Rectal smooth muscle tissue (tissue), 1 donor: Measurements from ENCODE around the gene NIBAN1.

ENCODE experiments used
- H3K27ac ChIP-seq: one replicate; pipeline ENCODE4 v1.7.0; 2013; ENCODE audit warnings: low read depth, low read length, inconsistent platforms
- H3K27me3 ChIP-seq: one replicate; pipeline ENCODE4 v1.7.0; 2013; ENCODE audit warnings: low read length; ENCODE audit not compliant: control insufficient read depth, insufficient read depth
- H3K36me3 ChIP-seq: one replicate; pipeline ENCODE4 v1.7.0; 2013; ENCODE audit warnings: low read length; ENCODE audit not compliant: control insufficient read depth, insufficient read depth
- H3K4me1 ChIP-seq: one replicate; pipeline ENCODE4 v1.7.0; 2013; ENCODE audit warnings: low read length; ENCODE audit not compliant: control insufficient read depth, insufficient read depth
- H3K4me3 ChIP-seq: one replicate; pipeline ENCODE4 v1.7.0; 2013; ENCODE audit warnings: low read length
- H3K9ac ChIP-seq: one replicate; pipeline ENCODE4 v1.7.0; 2013; ENCODE audit warnings: low read length

NIBAN1 gene

DNA sequence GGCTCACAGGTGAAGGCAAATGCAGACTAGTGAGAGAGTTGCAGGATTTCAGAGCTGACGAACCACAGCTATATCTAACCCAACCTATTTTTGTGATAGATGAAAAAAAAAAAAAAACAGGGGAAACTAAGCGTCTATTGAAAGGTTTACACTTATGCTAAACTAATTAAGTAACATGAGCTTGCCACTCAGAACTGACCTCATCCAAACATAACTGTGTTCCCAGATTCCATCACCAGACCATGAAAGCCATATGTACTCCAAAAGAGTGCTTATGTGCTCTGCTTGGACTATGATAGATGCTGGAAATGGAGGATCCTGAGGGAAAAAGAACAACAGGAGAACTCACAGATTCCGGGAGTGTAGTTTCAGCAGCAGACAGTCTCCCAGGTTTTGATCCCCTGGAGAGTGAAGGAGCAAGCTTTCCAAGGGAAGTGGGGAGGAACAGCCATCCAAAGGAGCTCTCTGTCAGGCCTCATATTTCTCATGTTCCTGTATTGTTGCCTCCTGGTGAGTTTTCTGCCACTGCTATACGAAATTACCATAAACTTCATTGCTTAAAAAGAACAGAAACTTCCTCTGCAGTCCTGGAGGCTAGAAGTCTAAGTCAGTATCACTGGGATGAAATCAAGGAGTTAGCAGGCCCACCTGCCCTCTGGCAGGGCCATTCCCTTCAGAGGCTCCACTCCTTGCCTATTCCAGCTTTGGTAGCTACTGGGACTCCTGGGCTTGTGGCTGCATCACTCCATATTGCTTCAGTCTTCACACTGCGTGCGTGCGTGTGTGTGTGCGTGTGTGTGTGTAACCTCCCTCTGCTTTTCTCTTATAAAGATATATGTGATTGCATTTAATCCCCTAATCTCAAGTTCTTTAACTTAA lies 38.1 kb downstream of the NIBAN1 start:
- Histone ChIP-seq H3K4me1 (no peaks in the 10 kb centered on the region), H3K4me3 (no peak overlapping the region), H3K27me3 (no peaks in the 10 kb centered on the region), H3K9ac (no peak overlapping the region), H3K27ac (no peak overlapping the region), H3K36me3 (no peaks in the 10 kb centered on the region)

DNA sequence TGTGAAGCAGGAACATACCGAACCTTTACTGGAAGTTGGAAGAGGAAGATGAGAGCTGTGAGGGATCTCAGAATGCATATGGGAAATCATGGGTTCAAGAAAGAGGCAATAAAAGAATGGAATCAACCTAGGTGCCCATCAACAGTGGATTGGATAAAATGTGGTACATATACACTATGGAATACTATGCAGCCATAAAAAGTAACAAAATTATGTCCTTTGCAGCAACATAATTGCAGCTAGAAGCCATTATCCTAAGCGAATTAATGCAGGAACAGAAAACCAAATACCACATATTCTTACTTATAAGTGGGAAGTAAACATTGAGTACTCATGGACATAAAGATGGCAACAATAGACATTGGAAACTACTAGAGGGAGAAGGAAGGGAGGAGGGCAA lies 40.4 kb downstream of the NIBAN1 start:
- no peak overlapping the region for H3K4me3 ChIP-seq
- no peaks in the 10 kb centered on the region for H3K4me1 ChIP-seq

DNA sequence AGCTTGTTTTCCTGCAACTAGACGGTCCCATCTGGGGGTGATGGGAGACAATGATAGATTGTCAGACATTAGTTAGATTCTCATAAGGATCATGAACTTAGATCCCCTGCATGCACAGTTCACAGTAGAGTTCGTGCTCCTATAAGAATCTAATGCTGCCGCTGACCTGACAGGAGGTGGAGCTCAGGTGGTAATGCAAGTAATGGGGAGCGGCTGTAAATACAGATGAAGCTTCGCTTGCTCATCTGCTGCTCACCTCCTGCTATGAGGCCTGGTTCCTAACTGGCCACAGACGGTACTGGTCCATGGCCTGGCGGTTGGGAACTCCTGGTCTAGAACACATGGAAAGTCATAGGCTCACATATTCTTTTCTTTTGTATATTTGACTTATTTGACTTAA lies 42.0 kb downstream of the NIBAN1 start:
- no peaks in the 10 kb centered on the region for H3K4me1 ChIP-seq
- H3K36me3 ChIP-seq, result no peaks in the 10 kb centered on the region
- H3K27me3 ChIP-seq, result no peaks in the 10 kb centered on the region
- H3K4me3 ChIP-seq, result no peak overlapping the region
- H3K27ac ChIP-seq, result no peak overlapping the region
- no peak overlapping the region for H3K9ac ChIP-seq

More for the DNA sequence above, 40.4 kb downstream of the NIBAN1 start:
- H3K36me3 ChIP-seq, result no peaks in the 10 kb centered on the region
- H3K27ac ChIP-seq, result no peak overlapping the region
- no peak overlapping the region for H3K9ac ChIP-seq
- H3K27me3 ChIP-seq, result no peaks in the 10 kb centered on the region

DNA sequence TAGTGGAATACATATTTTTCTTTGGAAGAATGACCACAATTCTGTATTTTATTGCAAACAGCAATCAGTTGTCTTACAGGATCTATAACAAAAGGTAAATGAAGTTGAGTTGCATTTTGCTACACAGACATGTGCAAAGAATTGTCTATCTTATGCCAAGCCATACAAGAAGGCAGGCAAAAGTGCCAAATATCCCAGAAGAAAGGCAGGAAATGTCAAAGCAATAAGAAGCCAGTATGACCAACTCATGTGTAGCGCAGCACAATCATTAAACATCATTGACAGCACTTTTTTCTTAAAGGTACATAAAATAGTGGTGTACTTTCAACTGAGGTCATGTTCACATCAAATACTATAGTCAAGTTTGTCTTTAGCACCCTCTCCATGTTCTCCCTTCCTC lies 42.7 kb downstream of the NIBAN1 start:
- Histone ChIP-seq H3K27me3 (no peaks in the 10 kb centered on the region), H3K9ac (no peak overlapping the region), H3K4me1 (no peaks in the 10 kb centered on the region), H3K36me3 (no peaks in the 10 kb centered on the region), H3K27ac (no peak overlapping the region), H3K4me3 (no peak overlapping the region)

DNA sequence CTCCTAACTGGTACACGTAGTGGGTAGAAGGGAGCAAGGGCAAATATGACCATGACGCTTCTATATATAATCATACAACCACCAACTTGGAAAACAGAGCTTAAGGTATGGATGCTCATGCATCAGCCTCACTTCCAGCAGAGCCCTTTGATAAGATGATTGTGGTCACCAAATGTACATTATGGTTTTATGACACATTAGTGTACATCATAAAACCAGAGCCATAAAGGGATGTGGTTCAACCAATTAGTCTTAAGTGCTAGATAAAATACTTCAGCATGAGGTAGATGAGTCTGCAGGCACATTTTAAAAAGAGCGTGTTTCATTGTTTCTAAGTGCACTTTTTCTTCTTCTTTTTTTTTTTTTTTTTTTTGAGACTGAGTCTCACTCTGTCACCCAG lies 43.7 kb downstream of the NIBAN1 start:
- Histone ChIP-seq H3K4me3 (no peak overlapping the region), H3K27me3 (no peaks in the 10 kb centered on the region), H3K4me1 (no peaks in the 10 kb centered on the region), H3K9ac (no peak overlapping the region), H3K27ac (no peak overlapping the region), H3K36me3 (no peaks in the 10 kb centered on the region)

DNA sequence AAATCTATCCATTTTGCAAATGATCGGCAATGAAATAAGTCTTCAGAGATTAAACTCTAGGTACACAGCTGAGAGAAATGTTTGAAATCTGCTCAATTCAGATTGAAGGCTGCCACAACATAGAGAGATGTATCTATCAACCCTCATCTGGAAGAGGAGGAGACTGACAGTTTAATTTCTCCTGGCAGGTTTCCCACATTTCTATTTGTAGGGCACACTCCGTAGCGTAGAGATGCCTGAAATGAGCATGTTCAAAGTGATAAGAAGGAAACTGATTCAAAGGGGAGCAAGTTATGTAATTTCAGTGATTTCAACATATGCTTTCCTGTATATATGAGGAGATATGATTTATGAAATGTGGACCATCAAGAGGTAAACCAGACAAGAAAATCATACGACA lies 44.1 kb downstream of the NIBAN1 start:
- H3K36me3 ChIP-seq, result no peaks in the 10 kb centered on the region
- H3K27ac ChIP-seq, result no peak overlapping the region
- no peak overlapping the region for H3K9ac ChIP-seq
- no peaks in the 10 kb centered on the region for H3K4me1 ChIP-seq
- no peak overlapping the region for H3K4me3 ChIP-seq
- no peaks in the 10 kb centered on the region for H3K27me3 ChIP-seq

DNA sequence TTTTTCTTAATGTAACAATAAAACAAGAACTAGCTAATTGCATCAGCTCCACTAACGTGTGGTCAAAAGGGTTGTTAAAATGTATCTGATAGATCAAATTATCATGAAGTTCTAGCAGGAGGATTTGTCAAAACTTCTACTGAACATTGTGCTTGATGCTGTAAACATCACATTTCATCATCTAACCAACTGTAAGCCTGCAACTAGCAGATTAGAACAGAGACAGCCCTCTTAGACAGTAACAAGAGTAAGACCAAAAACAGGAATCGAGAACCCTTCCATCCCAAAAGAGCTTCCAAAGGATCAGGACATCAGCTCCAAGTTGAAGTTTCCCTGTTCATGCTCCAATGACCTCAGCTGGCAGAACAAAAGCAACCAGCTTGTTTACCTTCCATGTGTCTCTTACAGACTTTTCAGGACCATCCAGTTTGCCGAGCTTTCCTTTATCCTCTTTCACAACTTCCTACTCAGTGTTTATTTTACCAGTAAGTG lies 44.6 kb downstream of the NIBAN1 start:
- H3K4me1 ChIP-seq, result no peaks in the 10 kb centered on the region
- H3K27me3 ChIP-seq, result no peaks in the 10 kb centered on the region
- no peak overlapping the region for H3K4me3 ChIP-seq
- no peaks in the 10 kb centered on the region for H3K36me3 ChIP-seq
- no peak overlapping the region for H3K27ac ChIP-seq
- no peak overlapping the region for H3K9ac ChIP-seq

DNA sequence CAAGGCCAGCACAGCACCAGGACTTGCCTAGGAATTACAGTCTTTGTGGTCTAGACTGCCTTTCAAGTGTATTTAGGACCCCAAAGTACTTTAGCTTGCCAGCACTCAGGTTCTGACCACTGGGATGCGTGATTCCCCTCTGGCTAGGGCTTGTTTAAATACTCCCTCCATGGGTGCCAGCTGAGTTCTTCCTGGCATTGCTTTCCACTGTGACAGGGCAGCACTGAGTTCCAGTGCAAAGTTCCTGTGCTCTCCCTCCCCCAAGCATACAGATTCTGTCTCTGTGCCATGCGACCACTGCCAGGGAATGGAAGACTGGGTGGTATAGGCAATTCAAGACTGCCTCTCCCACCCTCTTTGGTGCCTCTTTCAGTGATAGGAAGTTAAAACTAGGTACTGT lies 45.9 kb downstream of the NIBAN1 start:
- no peak overlapping the region for H3K4me3 ChIP-seq
- no peaks in the 10 kb centered on the region for H3K27me3 ChIP-seq
- H3K4me1 ChIP-seq, result no peaks in the 10 kb centered on the region
- H3K27ac ChIP-seq, result no peak overlapping the region
- no peak overlapping the region for H3K9ac ChIP-seq
- H3K36me3 ChIP-seq, result no peaks in the 10 kb centered on the region
